A673 (cell line): ENCODE measurements around the gene ATG5. TPM values are rescaled to one million over a fixed set of nuclear protein-coding genes. Genes with fewer than 3 reads are reported as not detected.
A peak's percentile ranks its signal among the peaks of the same experiment; 100 is the strongest.

Experiments used
- BruUV-seq: library from RNA; stranded (reverse); fragments of 400-500 nt; replicated peaks from 2 replicates; lab custom pipeline; 2021; lab: Mats Ljungman, UMichigan
- CTCF ChIA-PET: fragments of 300-600 bp; sonication (Branson Sonifier 250); formaldehyde crosslinking; loops from one replicate; lab custom pipeline; 2022; ENCODE audit warnings: antibody characterized with exemption; lab: Charles Lee
- POLR2A ChIA-PET: fragments of 300-600 bp; sonication (Branson Sonifier 250); formaldehyde crosslinking; loops from one replicate; lab custom pipeline; 2022; ENCODE audit warnings: antibody characterized with exemption; ENCODE audit not compliant: low non-redundant PET; lab: Charles Lee
- DNase-seq: peaks from one replicate; pipeline ENCODE4 v3.0.0-alpha.2; 2015; ENCODE audit warnings: low spot score
- H3K27ac ChIP-seq: fragments of 200-600 bp; sonication (generic); 2 replicates; pipeline ENCODE4 v1.5.1; 2016; ENCODE audit warnings: mixed run types, low read depth, mild to moderate bottlenecking, mixed read lengths, antibody characterized with exemption, low read length; ENCODE audit not compliant: poor library complexity, severe bottlenecking
- H3K27me3 ChIP-seq: fragments of 200-600 bp; sonication (generic); replicated peaks from 2 replicates; pipeline ENCODE4 v1.6.1; 2017; ENCODE audit warnings: mixed run types, low read depth, mild to moderate bottlenecking, mixed read lengths, antibody characterized with exemption, low read length; ENCODE audit not compliant: insufficient read depth, poor library complexity
- H3K36me3 ChIP-seq: fragments of 200-600 bp; sonication (generic); 2 replicates; pipeline ENCODE4 v1.6.1; 2016; ENCODE audit warnings: mixed run types, mild to moderate bottlenecking, mixed read lengths, antibody characterized with exemption, low read length; ENCODE audit not compliant: insufficient read depth, poor library complexity, severe bottlenecking
- H3K4me1 ChIP-seq: fragments of 200-600 bp; sonication (generic); 2 replicates; pipeline ENCODE4 v1.6.1; 2017; ENCODE audit warnings: mixed run types, mild to moderate bottlenecking, mixed read lengths, antibody characterized with exemption, low read length; ENCODE audit not compliant: insufficient read depth, poor library complexity, severe bottlenecking
- H3K4me3 ChIP-seq: fragments of 200-600 bp; sonication (generic); 2 replicates; pipeline ENCODE4 v1.5.1; 2016; ENCODE audit warnings: low read depth, mixed run types, mild to moderate bottlenecking, mixed read lengths, low read length; ENCODE audit not compliant: poor library complexity, severe bottlenecking
- H3K9me3 ChIP-seq: fragments of 200-600 bp; sonication (generic); 2 replicates; pipeline ENCODE4 v1.6.1; 2016; ENCODE audit warnings: mixed run types, low read depth, mild to moderate bottlenecking, mixed read lengths, antibody characterized with exemption, low read length; ENCODE audit not compliant: poor library complexity, severe bottlenecking
- CTCF ChIP-seq: fragments of 300-800, 200-600 bp; sonication (generic); conservative IDR thresholded peaks from 2 replicates; pipeline ENCODE4 v1.5.1; 2017; ENCODE audit warnings: low read depth, mild to moderate bottlenecking, antibody characterized with exemption, low read length, moderate library complexity, mixed read lengths
- EZH2 ChIP-seq: fragments of 200-600 bp; sonication (generic); IDR thresholded peaks from 2 replicates; pipeline ENCODE4 v1.6.1; 2017; ENCODE audit warnings: borderline replicate concordance, low read depth, mild to moderate bottlenecking, mixed read lengths, antibody characterized with exemption, low read length; ENCODE audit not compliant: poor library complexity, severe bottlenecking
- intact Hi-C: fragments of 100-400 bp; cut with micrococcal nuclease; formaldehyde crosslinking; loops from one replicate; pipeline ENCODE4 v1.10.0; 2022; ENCODE audit not compliant: unreplicated experiment
- total RNA-seq: library from RNA; stranded (reverse); gene quantifications from 2 replicates; pipeline ENCODE4 v1.2.3, GENCODE V29; 2021

Gene ATG5
- total RNA-seq, 1 experiment from 2014 or later = 37.0 TPM

- ChIA-PET POLR2A (no interaction called here), CTCF (no interaction called here)
- TF ChIP-seq CTCF (no peak), EZH2 (no peak)
- Histone ChIP-seq H3K4me1 (peaks cover 5% of the 10 kb centered on the region), H3K9me3 (no peaks in the 10 kb centered on the region), H3K36me3 (no peaks in the 10 kb centered on the region), H3K27ac (no peak overlapping the region), H3K4me3 (no peak overlapping the region), H3K27me3 (no peaks in the 10 kb centered on the region)
- no TSS peak for BruUV-seq
- DNase-seq = no peak
- intact Hi-C loops = loop anchor here (10.0 kb wide), 2 partner anchors 232 to 792 kb away; no protein-coding TSS in a partner anchor
These were observed 98.9 kb downstream of the ATG5 start for GRCh38 chr6:106226676-106227075.

- Histone ChIP-seq H3K4me3 (no peak overlapping the region), H3K27ac (no peak overlapping the region), H3K4me1 (peaks cover 5% of the 10 kb centered on the region), H3K36me3 (no peaks in the 10 kb centered on the region), H3K9me3 (no peaks in the 10 kb centered on the region), H3K27me3 (no peaks in the 10 kb centered on the region)
- intact Hi-C loops = loop anchor here (10.0 kb wide), 2 partner anchors 231 to 791 kb away; no protein-coding TSS in a partner anchor
- TF ChIP-seq EZH2 = no peak
- no peak for TF ChIP-seq CTCF
- ChIA-PET CTCF (no interaction called here), POLR2A (no interaction called here)
- BruUV-seq = no TSS peak
- DNase-seq = no peak
These were observed 100.0 kb downstream of the ATG5 start for GRCh38 chr6:106225581-106225980.

GRCh38 chr6:106223300-106223930, 102.1 kb downstream of the ATG5 start:
- H3K27ac ChIP-seq = no peak overlapping the region
- H3K4me1 ChIP-seq = peaks cover 5% of the 10 kb centered on the region
- ChIA-PET POLR2A (no interaction called here), CTCF (interaction anchor here (0.9 kb wide), 1 partner anchor 792 kb away, joined by 4 read pairs; no protein-coding TSS in a partner anchor)
- TF ChIP-seq EZH2 = no peak
- TF ChIP-seq CTCF = peak; percentile 74
- peak; percentile 67 for DNase-seq
- H3K4me3 ChIP-seq = no peak overlapping the region
- no peaks in the 10 kb centered on the region for H3K36me3 ChIP-seq
- intact Hi-C loops = loop anchor here (2.0 to 10.0 kb wide), 4 partner anchors 229 to 789 kb away; no protein-coding TSS in a partner anchor
- H3K9me3 ChIP-seq = no peaks in the 10 kb centered on the region
- BruUV-seq = no TSS peak
- no peaks in the 10 kb centered on the region for H3K27me3 ChIP-seq
